ENCODE data around the gene PLP2. TPM values are rescaled to one million over a fixed set of nuclear protein-coding genes. Genes with fewer than 3 reads are reported as not detected.
A peak's percentile ranks its signal among the peaks of the same experiment; 100 is the strongest.

Gene PLP2
- total and polyA plus RNA-seq, 3 donors from 2014 or later = 19.0 to 61.6 (median 21.4) TPM

DNA sequence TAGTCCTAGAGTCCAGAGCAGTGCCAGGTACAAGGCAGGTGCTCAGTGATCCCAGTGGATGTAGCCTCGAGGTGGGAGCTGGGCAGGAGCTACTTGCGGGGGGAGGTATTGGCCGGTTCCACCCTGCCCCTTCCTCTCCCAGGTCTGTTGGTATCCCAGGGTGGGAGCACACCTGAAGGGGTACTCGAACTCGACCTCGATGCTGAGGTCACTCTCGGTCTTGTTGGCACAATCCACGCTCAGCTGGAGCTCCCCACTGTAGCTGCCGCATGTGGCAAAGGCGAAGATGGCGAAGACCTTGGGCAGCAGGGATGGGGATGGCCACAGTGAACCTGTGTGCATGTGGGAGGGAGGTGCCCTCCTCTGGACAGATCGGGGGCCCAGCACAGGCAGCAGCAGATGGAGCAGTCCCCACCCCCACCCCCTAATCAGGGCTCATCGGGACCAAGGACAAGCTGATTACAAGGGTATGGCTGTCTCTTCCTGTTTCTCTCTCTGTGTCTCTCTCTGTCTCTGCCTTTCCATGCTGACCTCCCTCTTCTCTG, 25.9 kb downstream of the PLP2 start:
- no peaks in the 10 kb centered on the region for H3K27me3 ChIP-seq
- TF ChIP-seq, protein P1, sequence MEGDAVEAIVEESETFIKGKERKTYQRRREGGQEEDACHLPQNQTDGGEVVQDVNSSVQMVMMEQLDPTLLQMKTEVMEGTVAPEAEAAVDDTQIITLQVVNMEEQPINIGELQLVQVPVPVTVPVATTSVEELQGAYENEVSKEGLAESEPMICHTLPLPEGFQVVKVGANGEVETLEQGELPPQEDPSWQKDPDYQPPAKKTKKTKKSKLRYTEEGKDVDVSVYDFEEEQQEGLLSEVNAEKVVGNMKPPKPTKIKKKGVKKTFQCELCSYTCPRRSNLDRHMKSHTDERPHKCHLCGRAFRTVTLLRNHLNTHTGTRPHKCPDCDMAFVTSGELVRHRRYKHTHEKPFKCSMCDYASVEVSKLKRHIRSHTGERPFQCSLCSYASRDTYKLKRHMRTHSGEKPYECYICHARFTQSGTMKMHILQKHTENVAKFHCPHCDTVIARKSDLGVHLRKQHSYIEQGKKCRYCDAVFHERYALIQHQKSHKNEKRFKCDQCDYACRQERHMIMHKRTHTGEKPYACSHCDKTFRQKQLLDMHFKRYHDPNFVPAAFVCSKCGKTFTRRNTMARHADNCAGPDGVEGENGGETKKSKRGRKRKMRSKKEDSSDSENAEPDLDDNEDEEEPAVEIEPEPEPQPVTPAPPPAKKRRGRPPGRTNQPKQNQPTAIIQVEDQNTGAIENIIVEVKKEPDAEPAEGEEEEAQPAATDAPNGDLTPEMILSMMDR (IDR thresholded peaks at IDR 0.05) = no peak
- no peak for TF ChIP-seq POLR2A (IDR thresholded peaks at IDR 0.05)
- 70 to 74% methylated on average over 7 to 11 of the region's 13 CpGs for WGBS, 2 donors
- no peaks in the 10 kb centered on the region for H3K36me3 ChIP-seq (ENCODE audit: low read depth, missing control alignments)
- no peaks in the 10 kb centered on the region for H3K4me1 ChIP-seq
- H3K27ac ChIP-seq = no peak overlapping the region
- intact Hi-C loops (cut with DNase I; ENCODE audit: low total_unique reads) = no loop called here
- no peaks in the 10 kb centered on the region for H3K9me3 ChIP-seq
- no peak for DNase-seq
- no peak overlapping the region for H3K4me3 ChIP-seq

DNA sequence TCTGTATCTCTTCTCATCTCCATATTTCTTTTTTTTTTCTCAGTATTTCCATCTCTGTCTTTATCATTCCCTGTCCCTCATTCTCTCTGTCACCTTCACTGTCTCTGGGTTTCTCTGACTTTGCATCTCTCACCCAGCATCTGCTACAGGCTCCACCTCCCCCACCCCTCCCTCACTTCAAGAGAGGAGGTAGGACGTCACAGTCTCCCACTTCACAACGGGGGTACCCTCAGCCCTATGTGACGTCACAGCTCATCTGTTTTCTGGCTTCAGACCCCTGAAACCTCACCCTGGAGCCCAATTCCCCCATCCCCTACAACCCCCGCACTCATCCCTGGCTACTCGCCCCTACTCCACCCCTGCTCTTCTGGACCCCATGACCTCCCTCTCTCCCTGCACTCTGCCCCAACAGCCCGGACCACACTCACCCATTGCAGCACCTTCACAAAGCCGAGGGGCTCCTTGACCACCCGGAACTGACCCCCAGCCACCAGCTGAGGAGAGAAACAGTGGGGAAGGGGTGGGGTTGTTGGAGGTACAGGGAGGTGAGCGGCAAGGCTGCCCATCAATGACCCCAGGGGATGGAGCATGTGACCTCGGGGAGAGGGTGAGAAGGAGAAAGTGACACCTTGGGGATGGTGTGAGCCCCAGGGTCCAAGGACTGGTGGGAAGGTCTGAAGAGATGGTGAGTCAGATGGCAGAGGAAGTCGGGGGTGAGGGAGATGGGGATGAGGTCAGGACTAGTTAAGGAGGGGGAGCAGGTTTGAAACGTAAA, 27.0 kb downstream of the PLP2 start:
- no peak for DNase-seq
- Histone ChIP-seq H3K4me1 (no peaks in the 10 kb centered on the region), H3K9me3 (no peaks in the 10 kb centered on the region), H3K27ac (no peak overlapping the region), H3K27me3 (no peaks in the 10 kb centered on the region), H3K36me3 (ENCODE audit: low read depth, missing control alignments) (no peaks in the 10 kb centered on the region), H3K4me3 (no peak overlapping the region)
- 18 to 26% methylated on average over 5 to 11 of the region's 12 CpGs for WGBS, 2 donors
- intact Hi-C loops (cut with DNase I; ENCODE audit: low total_unique reads) = no loop called here
- no peak for TF ChIP-seq POLR2A (IDR thresholded peaks at IDR 0.05)
- TF ChIP-seq, protein P1 (IDR thresholded peaks at IDR 0.05) = no peak

DNA sequence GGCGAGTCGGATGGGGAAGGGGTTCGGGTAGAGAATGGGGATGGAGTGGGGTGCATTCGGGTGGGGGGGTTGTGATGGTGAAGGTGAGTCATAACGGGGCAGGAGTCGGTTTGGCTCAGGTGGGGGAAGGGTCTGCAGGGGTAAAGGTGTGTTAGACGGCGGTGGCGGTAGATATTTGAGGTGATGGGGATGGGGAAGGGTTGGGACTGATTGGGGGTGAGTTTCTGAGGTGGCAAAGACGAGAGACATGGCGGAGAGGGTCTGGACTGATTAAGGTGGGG, 27.6 kb downstream of the PLP2 start:
- Histone ChIP-seq H3K27ac (no peak overlapping the region), H3K27me3 (no peaks in the 10 kb centered on the region), H3K4me1 (no peaks in the 10 kb centered on the region), H3K4me3 (no peak overlapping the region), H3K9me3 (no peaks in the 10 kb centered on the region), H3K36me3 (ENCODE audit: low read depth, missing control alignments) (no peaks in the 10 kb centered on the region)
- no peak for DNase-seq
- WGBS, 2 donors = 6 to 11% methylated on average over 10 to 11 of the region's 11 CpGs
- TF ChIP-seq, protein P1 (IDR thresholded peaks at IDR 0.05) = no peak
- no peak for TF ChIP-seq POLR2A (IDR thresholded peaks at IDR 0.05)
- intact Hi-C loops (cut with DNase I; ENCODE audit: low total_unique reads) = no loop called here

DNA sequence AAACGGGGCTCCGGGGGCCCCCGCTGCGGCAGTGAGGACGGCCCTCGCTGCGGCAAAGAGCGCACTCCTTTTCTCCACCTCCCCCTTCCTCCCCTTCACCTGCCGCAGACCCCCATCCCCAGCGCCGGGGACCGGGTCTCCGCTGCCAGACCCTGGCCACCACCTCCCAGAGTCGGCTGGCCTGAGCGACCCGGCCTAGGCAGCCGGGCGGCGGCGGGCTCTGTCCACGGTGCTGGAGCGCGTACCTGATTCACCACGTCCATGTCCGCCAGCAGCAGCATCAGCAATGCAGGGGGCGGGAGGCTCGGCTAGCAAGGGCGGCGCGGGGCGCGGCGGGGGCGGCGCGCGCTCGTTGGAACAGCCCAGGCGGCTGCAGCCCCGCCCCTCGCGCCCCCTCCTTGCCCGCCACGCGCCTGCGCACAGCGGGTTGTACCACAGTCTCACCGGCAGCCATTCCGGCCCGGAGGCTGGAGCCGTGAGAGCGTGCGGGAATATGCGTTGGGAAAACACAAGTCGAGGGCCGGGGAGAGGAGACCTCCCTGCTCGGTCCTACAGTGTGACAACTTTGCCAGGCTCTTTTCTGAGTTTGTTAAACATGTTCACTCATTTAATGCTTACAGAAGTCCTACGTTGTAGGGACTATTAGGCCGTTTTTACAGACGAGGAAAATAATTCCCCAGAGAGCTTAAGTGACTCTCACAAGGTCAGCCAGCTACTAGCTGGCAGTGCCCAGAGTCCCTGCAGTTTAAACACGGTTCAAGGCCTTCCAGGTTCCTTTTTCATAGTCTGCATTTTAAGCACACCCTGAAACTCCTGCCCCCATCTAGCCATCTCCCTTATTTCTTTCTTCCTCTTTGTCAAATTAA, 28.4 kb downstream of the PLP2 start, which contains the start of gene SYP:
Gene SYP, minus strand, starts transcription at position 288 of the 866 bp plus-strand sequence. Its CDS starts 7 bp downstream, at position 281.
- Histone ChIP-seq H3K4me3 (peak within 1 kb of the TSS in 1 of 2 donors; percentile 43), H3K36me3 (ENCODE audit: low read depth, missing control alignments) (no peaks in the 10 kb centered on the region), H3K4me1 (no peaks in the 10 kb centered on the region), H3K9me3 (no peaks in the 10 kb centered on the region), H3K27ac (peak within 1 kb of the TSS; percentile 44 to 72), H3K27me3 (no peaks in the 10 kb centered on the region)
- 0 to 1% methylated on average over 4 to 45 of the region's 61 CpGs for WGBS, 2 donors
- intact Hi-C loops (cut with DNase I; ENCODE audit: low total_unique reads) = no loop called here
- TF ChIP-seq, protein P1 (IDR thresholded peaks at IDR 0.05) = no peak
- peak; percentile 24 for TF ChIP-seq POLR2A (IDR thresholded peaks at IDR 0.05)
- peak; percentile 95 for DNase-seq
